Small intestine (tissue), 7 donors: Measurements from ENCODE around the gene FILIP1L. TPM values are rescaled to one million over a fixed set of nuclear protein-coding genes. Genes with fewer than 3 reads are reported as not detected.

ENCODE experiments used
- DNase-seq, 2 donors: peaks; one replicate each; pipeline versions ENCODE4 v3.0.0 to v3.0.0-alpha.2; 2013
- FAIRE-seq: peaks from 2 replicates; lab custom pipeline; 2012; peaks lifted over from hg19 to GRCh38; lab: Jason Lieb, UNC
- H3K27ac ChIP-seq, 3 donors: one replicate each; pipeline ENCODE4 v1.5.1; 2013; ENCODE audit warnings: low read length in 2 of 3, mild to moderate bottlenecking in 2 of 3, control low read depth in 1 of 3, inconsistent platforms in 1 of 3, low read depth in 1 of 3, moderate library complexity in 1 of 3
- H3K27me3 ChIP-seq, 3 donors: one replicate each; pipeline ENCODE4 v1.6.1; 2013; ENCODE audit warnings: low read length in 3 of 3, inconsistent platforms in 1 of 3; ENCODE audit not compliant: control insufficient read depth in 3 of 3, insufficient read depth in 3 of 3
- H3K36me3 ChIP-seq, 3 donors: one replicate each; pipeline ENCODE4 v1.6.1; 2013; ENCODE audit warnings: low read length in 3 of 3, inconsistent platforms in 1 of 3, low read depth in 1 of 3, mild to moderate bottlenecking in 1 of 3, moderate library complexity in 1 of 3; ENCODE audit not compliant: control insufficient read depth in 3 of 3, insufficient read depth in 2 of 3
- H3K4me1 ChIP-seq, 3 donors: one replicate each; pipeline ENCODE4 v1.6.1; 2013; ENCODE audit warnings: low read length in 2 of 3, inconsistent platforms in 1 of 3, low read depth in 1 of 3, mild to moderate bottlenecking in 1 of 3, moderate library complexity in 1 of 3; ENCODE audit not compliant: control insufficient read depth in 3 of 3, insufficient read depth in 2 of 3
- H3K4me3 ChIP-seq, 3 donors: one replicate each; pipeline ENCODE4 v1.5.1; 2013; ENCODE audit warnings: low read length in 3 of 3, control low read depth in 1 of 3, inconsistent platforms in 1 of 3, low read depth in 1 of 3, mild to moderate bottlenecking in 1 of 3, moderate library complexity in 1 of 3
- H3K9me3 ChIP-seq, 2 donors: one replicate each; pipeline ENCODE4 v1.6.1; 2013; ENCODE audit warnings: low read depth in 1 of 2, low read length in 1 of 2; ENCODE audit not compliant: control insufficient read depth in 2 of 2, insufficient read depth in 1 of 2
- WGBS, 3 donors: extraction: QIAGEN DNeasy Blood & Tissue Kit; methylation state at CpG; one replicate each; pipeline ENCODE4 v1.1.7; 2013; 5-methylcytosine and 5-hydroxymethylcytosine counted together
- polyA plus RNA-seq, 4 donors: library from polyadenylated mRNA; stranded (reverse) in 3 of 4; unstranded in 1 of 4; fragments of 200-250 nt in 3 of 4; fragments of 120-200 nt in 1 of 4; gene quantifications; one replicate each; pipeline versions ENCODE4 v1.2.1 to v1.2.3, GENCODE V29; 2013
- donor health status: healthy with polysubstance abuse.
- donor health status: control.
- donor health status: control.
- donor health status: Bipolar disorder and iron deficiency.
- donor health status: healthy.

The FILIP1L gene
- polyA plus RNA-seq, 4 donors: 10.5 to 20.4 (median 17.9) TPM

DNA sequence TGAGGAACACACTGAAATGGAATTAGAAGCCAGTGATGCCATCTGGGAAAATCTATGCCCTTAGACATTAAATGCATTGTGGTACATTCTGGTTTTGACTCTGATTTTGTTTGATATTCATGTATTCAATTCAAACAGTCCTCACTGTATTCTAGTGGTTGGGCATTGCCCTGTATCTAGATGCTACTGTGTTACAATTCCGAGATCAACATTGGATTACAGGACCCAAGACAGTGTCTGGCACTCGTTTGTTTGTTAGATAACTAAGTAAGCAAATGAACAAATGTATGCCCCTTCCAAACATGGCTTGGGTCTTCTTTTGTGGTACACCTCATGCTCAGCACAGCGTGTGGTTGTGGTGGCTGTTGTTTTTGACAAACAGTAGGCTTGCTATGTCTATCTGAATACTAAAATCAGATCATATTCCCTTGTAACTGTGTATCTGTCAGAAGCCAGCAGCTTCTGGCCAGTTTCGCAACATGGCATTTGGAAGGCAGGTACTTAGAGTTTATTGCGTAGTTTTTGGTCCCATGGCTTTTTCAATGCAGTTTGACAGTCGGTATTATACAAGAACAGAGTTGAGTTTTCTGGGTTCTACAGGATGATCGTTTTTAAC is 5.7 kb downstream of the FILIP1L start:
- no peak overlapping the region for H3K27ac ChIP-seq
- WGBS, 3 donors: 84 to 87% (median 87%) methylated on average over 7 of the region's 7 CpGs
- no peak for FAIRE-seq

GRCh38 chr3:100107221-100107814 is 7.0 kb downstream of the FILIP1L start:
- H3K36me3 ChIP-seq: no peaks in the 10 kb centered on the region
- FAIRE-seq: no peak
- DNase-seq: no peak
- H3K27ac ChIP-seq: no peak overlapping the region
- H3K27me3 ChIP-seq: no peaks in the 10 kb centered on the region
- H3K4me3 ChIP-seq: no peak overlapping the region
- H3K9me3 ChIP-seq: no peaks in the 10 kb centered on the region
- H3K4me1 ChIP-seq: peaks cover 0 to 38% (median 3%) of the 10 kb centered on the region in 3 donors
- WGBS, 3 donors: 48 to 70% (median 61%) methylated on average over 4 of the region's 4 CpGs

More for the DNA sequence above, 5.7 kb downstream of the FILIP1L start:
- Histone ChIP-seq H3K27me3 (no peaks in the 10 kb centered on the region), H3K4me3 (no peak overlapping the region), H3K36me3 (no peaks in the 10 kb centered on the region), H3K4me1 (peaks cover 0 to 38% (median 3%) of the 10 kb centered on the region in 3 donors), H3K9me3 (no peaks in the 10 kb centered on the region)
- DNase-seq: no peak

DNA sequence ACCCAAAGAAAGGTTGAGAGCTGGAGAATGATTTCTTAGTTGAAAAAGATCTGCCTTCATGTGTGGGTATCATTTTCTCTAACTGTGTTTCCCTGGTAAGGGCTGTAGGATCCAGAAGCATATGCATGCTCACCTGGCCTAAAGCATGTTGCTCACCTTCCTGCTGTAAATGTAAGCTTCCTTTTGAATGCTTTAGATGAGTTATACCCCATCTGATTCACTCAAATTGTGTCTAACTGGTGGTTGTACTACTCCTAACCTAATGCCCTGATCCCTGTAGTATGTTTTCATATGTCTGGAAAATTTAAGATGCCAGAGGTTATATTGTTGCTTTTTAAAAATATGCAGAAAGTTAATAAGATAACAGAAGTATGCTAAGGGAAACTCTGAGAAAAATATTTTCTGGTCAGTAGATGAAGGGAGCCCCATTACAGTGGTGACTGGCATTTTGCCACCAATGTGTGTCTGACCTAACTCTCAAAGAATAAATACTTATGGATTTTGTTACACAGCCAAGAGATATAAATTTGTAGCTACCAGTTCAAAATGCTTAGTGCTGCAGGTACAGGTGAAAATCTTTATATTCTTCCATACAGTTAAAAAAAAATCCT is 7.7 kb downstream of the FILIP1L start:
- Histone ChIP-seq H3K4me3 (no peak overlapping the region), H3K9me3 (no peaks in the 10 kb centered on the region), H3K27ac (no peak overlapping the region), H3K4me1 (peaks cover 0 to 38% (median 3%) of the 10 kb centered on the region in 3 donors), H3K27me3 (no peaks in the 10 kb centered on the region), H3K36me3 (no peaks in the 10 kb centered on the region)
- no peak for DNase-seq
- no peak for FAIRE-seq

DNA sequence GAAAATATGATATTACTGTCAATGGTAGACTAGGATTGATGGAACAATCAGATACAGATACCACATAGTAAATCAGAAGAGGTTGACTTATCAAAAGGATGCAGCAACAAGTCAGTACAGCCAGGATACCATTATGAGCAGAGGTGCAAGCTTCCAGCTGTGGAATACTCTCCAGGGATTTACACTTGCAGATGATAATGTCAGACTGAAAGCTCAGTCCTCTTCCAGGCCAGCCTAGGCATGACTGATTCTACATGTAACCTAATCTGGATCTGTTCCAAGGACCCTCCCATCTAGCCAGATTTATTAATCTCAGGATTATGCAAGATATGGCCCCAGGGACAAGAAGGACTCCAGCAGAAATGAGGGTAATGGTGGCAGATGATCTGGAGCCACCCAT is 8.2 kb downstream of the FILIP1L start:
- no peaks in the 10 kb centered on the region for H3K36me3 ChIP-seq
- no peak for DNase-seq
- H3K4me1 ChIP-seq: peaks cover 0 to 38% (median 3%) of the 10 kb centered on the region in 3 donors
- peak overlapping the region in 1 of 3 donors; percentile 22 for H3K27ac ChIP-seq
- H3K9me3 ChIP-seq: no peaks in the 10 kb centered on the region
- H3K4me3 ChIP-seq: no peak overlapping the region
- FAIRE-seq: no peak
- no peaks in the 10 kb centered on the region for H3K27me3 ChIP-seq

DNA sequence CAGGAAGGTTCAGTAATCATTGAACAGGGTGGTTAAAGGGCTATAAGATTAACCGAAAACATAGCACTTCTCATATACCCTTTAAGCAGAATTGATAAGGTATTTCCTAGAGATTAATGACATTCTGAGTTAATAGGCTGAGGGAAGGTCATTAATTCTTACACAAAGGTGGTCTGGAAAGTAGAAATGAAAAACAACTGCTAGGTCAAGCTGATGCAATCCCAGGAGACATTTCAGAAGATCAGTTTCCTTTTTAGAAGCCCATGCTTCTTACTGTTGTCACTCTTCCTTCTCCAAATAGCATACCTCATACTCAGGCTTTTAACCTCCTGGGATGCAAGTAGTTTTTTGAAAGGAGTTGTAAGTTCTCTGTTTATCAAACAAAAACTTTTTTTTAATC is 8.8 kb downstream of the FILIP1L start:
- Histone ChIP-seq H3K9me3 (no peaks in the 10 kb centered on the region), H3K27ac (peak overlapping the region in 1 of 3 donors; percentile 27), H3K4me3 (no peak overlapping the region), H3K27me3 (no peaks in the 10 kb centered on the region), H3K36me3 (no peaks in the 10 kb centered on the region), H3K4me1 (peaks cover 0 to 42% (median 3%) of the 10 kb centered on the region in 3 donors)
- no peak for FAIRE-seq
- WGBS, 3 donors: 50 to 76% (median 74%) methylated on average over 1 of the region's 1 CpG
- DNase-seq: no peak

GRCh38 chr3:100104817-100105413 is 9.4 kb downstream of the FILIP1L start:
- Histone ChIP-seq H3K4me3 (no peak overlapping the region), H3K27me3 (no peaks in the 10 kb centered on the region), H3K9me3 (no peaks in the 10 kb centered on the region), H3K27ac (peak overlapping the region in 1 of 3 donors; percentile 27), H3K36me3 (no peaks in the 10 kb centered on the region), H3K4me1 (peaks cover 0 to 42% (median 3%) of the 10 kb centered on the region in 3 donors)
- no peak for FAIRE-seq
- DNase-seq: no peak

- 62 to 93% (median 85%) methylated on average over 2 of the region's 2 CpGs for WGBS, 3 donors
- peak overlapping the region in 2 of 3 donors; percentile 27 to 84 for H3K27ac ChIP-seq
- H3K9me3 ChIP-seq: no peaks in the 10 kb centered on the region
- DNase-seq (no peak), FAIRE-seq (no peak)
- no peak overlapping the region for H3K4me3 ChIP-seq
- H3K27me3 ChIP-seq: no peaks in the 10 kb centered on the region
- H3K4me1 ChIP-seq: peaks cover 0 to 47% (median 3%) of the 10 kb centered on the region in 3 donors
- no peaks in the 10 kb centered on the region for H3K36me3 ChIP-seq
Measured at GRCh38 chr3:100104442-100104798, 9.9 kb downstream of the FILIP1L start.

- no peak for DNase-seq
- H3K4me3 ChIP-seq: no peak overlapping the region
Measured at GRCh38 chr3:100103558-100104441, 10.5 kb downstream of the FILIP1L start.

More at GRCh38 chr3:100103558-100104441, 10.5 kb downstream of the FILIP1L start:
- FAIRE-seq: no peak
- Histone ChIP-seq H3K4me1 (peaks cover 0 to 52% (median 3%) of the 10 kb centered on the region in 3 donors), H3K27ac (peak overlapping the region in 1 of 3 donors; percentile 28), H3K27me3 (no peaks in the 10 kb centered on the region), H3K36me3 (no peaks in the 10 kb centered on the region), H3K9me3 (no peaks in the 10 kb centered on the region)
- WGBS, 3 donors: 71 to 76% (median 75%) methylated on average over 4 of the region's 4 CpGs
